Esophagus muscularis mucosa (tissue), 4 donors: ENCODE results near the gene CEACAM1.

Source experiments
- EP300 ChIP-seq: sonication (generic); formaldehyde crosslinking; IDR thresholded peaks from one replicate; pipeline ENCODE4 v1.6.1; 2017; ENCODE audit warnings: antibody characterized with exemption
- POLR2A ChIP-seq: fragments of 450-650 bp; IDR thresholded peaks from one replicate; pipeline ENCODE4 v1.6.1; 2017; ENCODE audit warnings: antibody characterized with exemption, moderate library complexity, mild to moderate bottlenecking, low read depth
- POLR2AphosphoS5 ChIP-seq, 2 donors: sonication (generic); formaldehyde crosslinking; IDR thresholded peaks; one replicate each; pipeline ENCODE4 v1.6.1; 2017; ENCODE audit warnings: antibody characterized with exemption in 2 of 2
- TF ChIP-seq, protein P1 (sequence below), 3 experiments: fragments of 200-600 bp in 2 of 3; fragments of 450-650 bp in 1 of 3; sonication (generic) in 2 of 3; IDR thresholded peaks; one replicate each; pipeline ENCODE4 v1.5.1; 2017 to 2019; ENCODE audit warnings: antibody characterized with exemption in 3 of 3, mild to moderate bottlenecking in 2 of 3, moderate library complexity in 1 of 3

GRCh38 chr19:42508892-42509444 is 19.3 kb downstream of the CEACAM1 start:
- TF ChIP-seq, protein P1, sequence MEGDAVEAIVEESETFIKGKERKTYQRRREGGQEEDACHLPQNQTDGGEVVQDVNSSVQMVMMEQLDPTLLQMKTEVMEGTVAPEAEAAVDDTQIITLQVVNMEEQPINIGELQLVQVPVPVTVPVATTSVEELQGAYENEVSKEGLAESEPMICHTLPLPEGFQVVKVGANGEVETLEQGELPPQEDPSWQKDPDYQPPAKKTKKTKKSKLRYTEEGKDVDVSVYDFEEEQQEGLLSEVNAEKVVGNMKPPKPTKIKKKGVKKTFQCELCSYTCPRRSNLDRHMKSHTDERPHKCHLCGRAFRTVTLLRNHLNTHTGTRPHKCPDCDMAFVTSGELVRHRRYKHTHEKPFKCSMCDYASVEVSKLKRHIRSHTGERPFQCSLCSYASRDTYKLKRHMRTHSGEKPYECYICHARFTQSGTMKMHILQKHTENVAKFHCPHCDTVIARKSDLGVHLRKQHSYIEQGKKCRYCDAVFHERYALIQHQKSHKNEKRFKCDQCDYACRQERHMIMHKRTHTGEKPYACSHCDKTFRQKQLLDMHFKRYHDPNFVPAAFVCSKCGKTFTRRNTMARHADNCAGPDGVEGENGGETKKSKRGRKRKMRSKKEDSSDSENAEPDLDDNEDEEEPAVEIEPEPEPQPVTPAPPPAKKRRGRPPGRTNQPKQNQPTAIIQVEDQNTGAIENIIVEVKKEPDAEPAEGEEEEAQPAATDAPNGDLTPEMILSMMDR (IDR thresholded peaks at IDR 0.05) = no peak
- TF ChIP-seq POLR2A (no peak), POLR2AphosphoS5 (IDR thresholded peaks at IDR 0.05) (no peak), EP300 (no peak)
